Ishikawa (cell line): ENCODE results near the gene C11orf52.

Experiments used
- CEBPB ChIP-seq: IDR thresholded peaks from 2 replicates; pipeline ENCODE4 v1.6.1; 2012
- CREB1 ChIP-seq: IDR thresholded peaks from 2 replicates; pipeline ENCODE4 v1.6.1; 2012; ENCODE audit warnings: low read depth
- EGR1 ChIP-seq: IDR thresholded peaks from 2 replicates; pipeline ENCODE4 v1.6.1; 2012
- EP300 ChIP-seq: IDR thresholded peaks from 2 replicates; pipeline ENCODE4 v1.6.1; 2012; ENCODE audit warnings: borderline replicate concordance
- FOXM1 ChIP-seq: IDR thresholded peaks from 2 replicates; pipeline ENCODE4 v1.6.1; 2012; ENCODE audit warnings: low read depth, borderline replicate concordance
- MAX ChIP-seq: IDR thresholded peaks from 2 replicates; pipeline ENCODE4 v1.6.1; 2012
- NFIC ChIP-seq: IDR thresholded peaks from 2 replicates; pipeline ENCODE4 v1.6.1; 2012
- RAD21 ChIP-seq: IDR thresholded peaks from 2 replicates; pipeline ENCODE4 v1.6.1; 2012; ENCODE audit warnings: low read depth
- REST ChIP-seq: IDR thresholded peaks from 2 replicates; pipeline ENCODE4 v1.6.1; 2012; ENCODE audit warnings: low read depth, mild to moderate bottlenecking
- TAF1 ChIP-seq: IDR thresholded peaks from 2 replicates; pipeline ENCODE4 v1.6.1; 2012; ENCODE audit warnings: low read depth, mild to moderate bottlenecking
- TEAD4 ChIP-seq: IDR thresholded peaks from 2 replicates; pipeline ENCODE4 v1.6.1; 2012
- USF1 ChIP-seq: IDR thresholded peaks from 2 replicates; pipeline ENCODE4 v1.6.1; 2012
- YY1 ChIP-seq: IDR thresholded peaks from 2 replicates; pipeline ENCODE4 v1.6.1; 2012; ENCODE audit warnings: low read depth

- no peak for TF ChIP-seq EP300
- no peak for TF ChIP-seq TEAD4
- TF ChIP-seq FOXM1 = no peak
- no peak for TF ChIP-seq MAX
- no peak for TF ChIP-seq REST
- TF ChIP-seq RAD21 = no peak
- no peak for TF ChIP-seq NFIC
- TF ChIP-seq EGR1 = no peak
- TF ChIP-seq USF1 = no peak
- no peak for TF ChIP-seq TAF1
- no peak for TF ChIP-seq CREB1
- no peak for TF ChIP-seq CEBPB
- TF ChIP-seq YY1 = no peak
These were observed 4.7 kb downstream of the C11orf52 start for GRCh38 chr11:111923351-111923788.
